NCI-H146 treated with DMSO at 0.1 percent for 48 hours (cell line): ENCODE measurements around the gene SORCS1.

ENCODE experiments used
- DNase-seq: peaks from one replicate; lab custom pipeline; 2025; ENCODE audit not compliant: unreplicated experiment; lab: John Stamatoyannopoulos, UW

The SORCS1 gene

DNA sequence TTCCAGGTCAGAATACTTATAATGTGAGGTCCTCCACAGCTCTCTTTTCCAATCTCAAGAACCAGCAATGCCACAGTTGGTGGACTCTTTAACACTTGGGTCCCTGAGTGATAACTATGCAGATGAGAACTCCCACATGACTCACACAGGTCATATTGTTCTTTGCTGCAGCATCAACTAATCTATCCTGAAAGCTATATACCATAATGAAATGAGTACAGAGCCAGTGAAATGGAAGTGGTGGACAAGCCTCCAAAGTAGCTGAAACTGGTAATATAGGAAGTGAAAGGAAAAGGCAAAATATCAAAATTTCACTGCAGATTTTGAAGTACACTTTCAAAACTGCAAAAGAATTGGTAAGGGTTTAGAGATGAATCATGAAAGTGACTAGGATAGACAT, 45.6 kb downstream of the SORCS1 start:
- DNase-seq, result no peak

DNA sequence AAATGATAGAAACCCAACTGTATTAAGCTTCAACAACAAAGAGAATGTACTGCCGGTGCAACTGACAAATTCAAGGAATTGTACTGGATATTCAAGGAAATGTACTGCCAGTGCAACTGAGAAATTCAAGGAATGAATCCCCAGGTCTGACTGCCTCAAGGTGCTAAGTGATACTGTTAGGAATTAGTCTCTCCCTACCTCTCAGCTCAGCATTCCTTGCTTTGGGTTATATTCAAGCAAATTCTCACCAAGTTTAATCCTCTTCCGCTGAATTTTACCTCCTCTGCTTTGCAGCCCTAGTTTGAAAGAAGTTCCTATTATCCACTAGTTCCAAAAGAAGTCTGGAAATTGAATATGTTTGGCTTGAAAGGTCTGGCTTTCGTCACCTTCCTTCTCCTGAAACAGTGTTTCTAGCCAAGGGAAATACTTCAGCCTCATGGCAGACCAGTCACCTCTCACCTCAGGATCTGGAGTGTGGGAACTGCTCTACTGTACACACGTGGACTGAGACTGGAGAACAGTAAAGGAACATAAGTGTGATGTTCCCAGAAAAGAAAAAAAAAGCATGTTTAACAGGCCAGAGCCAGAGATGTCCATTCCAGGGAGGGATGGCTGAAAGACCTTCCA, 60.4 kb downstream of the SORCS1 start:
- no peak for DNase-seq

DNA sequence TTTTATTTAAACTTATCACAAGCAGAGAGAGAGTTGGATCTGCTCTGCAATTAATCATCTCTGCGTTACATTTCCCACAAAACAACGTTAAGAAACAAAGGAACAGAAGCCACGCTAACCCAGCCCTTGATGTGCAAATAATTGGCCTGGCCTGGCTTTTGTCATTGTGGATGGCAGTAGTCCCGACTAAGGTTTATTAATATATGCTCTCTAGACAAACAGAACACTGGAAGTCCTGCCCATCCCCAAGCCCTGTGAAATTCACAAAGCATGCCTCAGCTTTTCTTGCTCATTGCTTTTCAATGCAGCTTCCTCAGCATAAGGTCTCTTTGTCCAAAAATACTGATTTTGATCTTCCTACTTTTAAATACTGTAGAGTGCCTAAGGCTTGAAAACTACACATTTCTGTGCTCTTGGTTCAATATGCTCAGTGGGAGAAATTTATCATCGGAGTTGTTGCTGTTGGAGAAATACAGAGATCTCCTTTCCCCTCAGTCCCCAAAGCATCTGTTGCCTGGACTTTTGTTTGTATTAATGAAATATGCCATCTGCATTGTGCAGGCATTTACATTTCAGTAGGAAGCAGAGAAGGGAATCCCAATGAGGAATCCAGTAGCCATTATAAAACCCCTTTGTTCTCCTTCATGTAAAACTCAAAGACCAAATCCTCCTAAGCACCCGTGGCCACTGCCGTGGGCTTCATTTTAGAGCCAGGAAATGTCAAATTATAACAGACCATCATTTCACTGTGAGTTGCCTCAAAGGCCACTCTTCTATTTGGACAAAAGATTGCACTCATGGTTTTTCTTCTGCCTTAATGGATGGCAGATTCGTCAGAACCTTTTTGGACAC, 61.1 kb downstream of the SORCS1 start:
- DNase-seq, result no peak

DNA sequence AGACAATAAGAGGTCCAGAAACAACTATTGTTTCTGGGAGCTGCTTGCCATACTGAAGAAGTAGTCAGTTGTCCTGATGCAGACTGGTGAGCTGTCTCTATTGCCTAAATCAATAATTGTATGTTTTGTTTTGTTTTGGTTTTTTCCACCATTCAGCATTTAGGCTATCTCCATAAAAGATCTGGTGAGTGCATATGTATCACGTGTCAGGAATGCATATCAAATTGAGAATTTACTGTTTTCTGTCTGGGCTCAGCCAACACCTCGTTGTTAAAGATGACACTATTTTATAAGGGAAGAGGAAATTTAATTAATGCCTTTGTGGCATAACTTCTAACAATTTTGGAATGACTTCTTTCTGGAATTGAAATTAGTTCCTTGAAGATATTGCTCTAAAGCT, 66.2 kb downstream of the SORCS1 start:
- no peak for DNase-seq

DNA sequence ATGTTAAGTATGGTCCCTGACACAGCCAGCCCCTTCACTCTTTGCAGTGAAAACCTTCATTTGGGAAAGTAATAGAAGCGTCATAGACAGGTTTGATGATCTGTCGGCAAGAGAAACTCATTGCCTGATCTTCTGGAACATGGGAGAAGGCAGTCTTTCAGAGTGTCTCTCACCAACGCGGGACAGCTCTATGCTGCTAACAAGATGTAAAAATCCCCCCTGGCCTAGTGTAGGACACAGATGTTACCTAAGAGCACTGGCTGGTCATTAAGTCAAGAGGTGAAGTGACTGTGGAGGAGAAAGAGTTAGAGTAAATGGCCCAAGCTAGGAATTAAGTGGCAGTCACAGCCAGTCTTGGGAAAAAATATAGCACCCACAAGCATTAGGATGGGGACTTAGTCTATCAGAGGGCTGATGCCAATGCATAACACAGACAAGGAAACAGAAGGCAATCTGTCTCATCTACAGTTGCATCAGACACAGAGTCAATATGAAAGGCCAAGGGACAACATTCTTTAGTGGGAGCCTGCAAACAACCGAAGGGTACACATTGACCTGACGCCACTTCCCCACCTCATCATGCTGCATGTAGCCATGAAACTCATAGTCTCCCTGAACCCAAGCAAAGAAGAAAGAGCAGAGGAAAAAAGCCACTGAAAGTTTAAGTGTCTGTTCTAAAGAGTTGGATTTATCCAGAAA, 69.5 kb downstream of the SORCS1 start:
- DNase-seq, result no peak

DNA sequence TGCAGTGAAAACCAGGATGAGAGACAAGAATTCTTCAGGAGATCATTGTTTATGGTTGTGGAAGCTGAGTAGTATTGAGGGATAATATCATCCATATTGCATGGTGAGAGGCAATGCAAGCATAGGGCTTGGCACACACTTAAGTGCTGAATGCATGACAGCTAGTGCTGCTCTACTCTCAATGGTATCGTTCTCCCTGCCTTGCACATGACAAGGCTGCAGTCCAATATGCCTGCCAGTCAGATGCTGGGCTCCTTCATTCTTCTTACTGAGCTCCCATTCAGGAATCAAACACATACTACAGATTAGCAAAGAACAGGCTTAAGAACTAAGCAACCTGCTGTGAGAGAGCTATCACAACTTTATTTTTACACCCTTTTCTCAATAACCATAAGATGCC, 72.2 kb downstream of the SORCS1 start:
- DNase-seq, result no peak

DNA sequence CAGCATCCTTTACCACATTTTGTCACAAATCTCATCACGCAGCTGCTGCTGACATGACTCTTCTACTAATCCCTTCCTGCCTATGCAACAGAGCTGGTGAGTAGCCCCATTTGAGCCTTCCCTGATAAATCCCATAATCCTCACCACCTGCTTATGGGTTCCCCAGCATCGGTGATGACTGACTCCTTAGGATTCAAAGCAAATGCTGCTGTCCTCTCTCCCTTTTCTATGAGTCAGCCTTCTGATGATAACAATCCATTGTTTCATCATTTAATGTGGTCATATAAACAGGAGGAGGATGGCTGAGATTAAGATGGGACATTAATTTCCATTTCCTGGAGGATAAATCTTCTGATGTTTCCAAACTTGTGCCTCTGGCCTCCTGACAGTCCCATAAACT, 73.4 kb downstream of the SORCS1 start:
- DNase-seq, result no peak

DNA sequence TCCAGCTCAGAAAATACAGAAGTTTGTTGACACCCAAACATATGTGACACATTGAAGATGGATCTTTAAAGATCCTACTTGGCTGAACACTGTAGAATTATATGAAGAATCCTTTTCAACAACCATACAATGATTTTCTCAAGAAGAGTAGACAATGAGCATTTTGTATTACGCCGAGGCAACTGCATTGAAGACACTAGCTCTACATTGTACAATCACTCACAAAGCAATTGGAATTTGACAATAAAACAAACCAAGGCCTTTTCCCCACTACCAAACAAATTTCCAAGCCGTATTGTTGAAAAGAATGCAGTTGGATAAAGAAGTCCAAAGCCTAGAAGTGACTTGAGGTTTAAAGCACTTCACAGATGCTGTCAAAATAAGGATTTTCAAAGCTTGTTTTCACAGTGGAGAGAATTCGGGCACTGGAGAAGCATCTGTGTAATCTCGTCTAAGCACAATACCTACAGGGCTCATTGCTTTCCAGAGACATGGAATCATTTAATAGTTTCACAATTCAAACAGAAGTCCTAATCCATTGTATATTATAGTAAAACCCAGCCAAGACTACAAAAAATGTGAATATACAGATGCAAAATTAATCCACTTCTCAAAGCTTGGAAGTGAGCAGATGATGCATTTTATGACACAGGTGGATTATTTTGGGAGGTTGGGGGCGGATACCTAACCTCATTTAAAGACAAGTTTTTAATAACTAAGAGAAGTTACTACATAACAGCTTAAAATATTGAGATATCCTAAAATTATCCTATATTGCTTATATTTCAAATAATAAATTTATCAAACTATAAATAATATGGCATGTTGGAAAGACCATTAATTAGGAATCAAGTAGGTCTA, 78.6 kb downstream of the SORCS1 start:
- DNase-seq, result no peak

DNA sequence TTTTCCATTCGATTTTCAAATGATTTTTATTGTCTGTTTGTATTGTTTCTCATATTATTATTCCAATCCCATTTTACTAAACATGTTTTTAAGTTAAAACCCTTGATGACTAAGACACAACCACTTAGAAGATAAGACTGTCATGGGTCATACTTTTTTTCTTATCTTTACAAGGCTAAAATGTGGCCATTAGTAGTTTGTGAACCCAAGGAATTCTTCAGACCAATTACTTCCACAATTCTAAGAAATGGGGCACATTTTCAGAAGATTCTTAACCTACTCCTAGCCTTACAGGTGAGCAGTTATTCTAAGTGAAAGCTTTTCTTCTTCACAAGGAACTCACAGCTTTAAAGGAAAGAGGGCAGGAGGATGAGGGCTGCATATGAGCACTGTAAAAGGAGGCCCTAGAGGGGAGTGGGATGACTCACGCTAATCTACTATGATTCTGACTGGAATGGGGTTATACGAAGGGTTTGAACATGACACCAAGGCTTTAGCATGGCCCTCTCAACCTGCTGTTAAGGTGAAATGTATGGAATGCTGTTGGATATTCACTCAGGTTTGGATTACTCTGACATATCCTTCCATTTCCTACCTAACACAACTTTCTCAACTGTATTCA, 81.0 kb downstream of the SORCS1 start:
- no peak for DNase-seq

DNA sequence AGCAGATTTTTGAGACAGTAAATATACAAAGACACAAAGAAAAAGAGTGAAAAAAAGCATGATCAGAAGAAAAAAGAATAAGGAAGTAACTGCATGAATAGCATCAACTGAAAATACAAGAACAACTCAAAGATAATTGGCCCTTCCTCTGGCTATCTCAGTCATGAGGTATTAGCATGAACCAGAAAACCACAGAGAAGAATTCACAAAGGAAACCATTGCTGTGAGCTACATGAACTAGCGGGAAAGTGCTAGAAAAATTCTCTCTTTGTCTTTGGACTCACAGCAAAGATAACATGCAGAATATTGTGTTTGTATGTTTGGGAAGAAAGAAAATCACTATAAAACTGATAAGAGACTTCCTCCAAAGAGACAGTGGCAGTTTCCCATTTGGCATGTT, 82.9 kb downstream of the SORCS1 start:
- no peak for DNase-seq

DNA sequence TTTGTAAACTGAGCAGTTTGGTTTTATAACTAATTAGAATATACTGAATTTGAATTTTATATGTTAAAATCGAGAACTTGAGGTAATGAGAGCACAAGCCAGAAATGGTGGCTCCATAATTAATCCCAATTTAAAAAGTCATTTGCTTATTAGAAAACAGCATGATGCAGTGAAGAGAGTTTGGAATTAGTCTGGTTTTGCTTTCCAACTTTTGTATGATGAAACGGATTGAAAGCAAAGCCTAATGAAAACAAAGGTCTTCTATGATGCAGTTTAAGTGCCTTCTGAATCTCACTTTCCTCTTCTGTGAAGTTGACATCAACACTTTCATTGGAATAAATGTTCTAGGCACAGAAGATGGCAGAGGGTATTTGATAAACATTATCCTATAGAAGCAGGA, 89.4 kb downstream of the SORCS1 start:
- no peak for DNase-seq

DNA sequence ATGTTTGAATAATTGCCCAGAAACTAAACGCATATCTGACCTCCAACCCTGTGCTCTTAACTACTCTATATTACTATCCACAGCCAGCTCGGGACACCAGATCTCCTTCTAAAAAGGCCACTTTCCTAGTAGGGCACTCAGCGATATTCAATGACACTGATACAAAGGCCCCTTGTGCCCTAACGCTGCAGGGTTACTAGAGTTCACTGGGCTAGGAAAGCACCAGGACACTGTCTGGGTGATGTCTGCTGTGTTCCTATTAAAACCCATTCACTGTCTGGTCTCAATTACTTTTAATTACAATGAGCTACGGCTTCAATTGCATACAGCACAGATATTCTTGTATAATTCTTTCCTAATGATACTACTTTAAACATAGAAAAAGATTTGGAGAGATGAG, 91.7 kb downstream of the SORCS1 start:
- DNase-seq, result no peak

DNA sequence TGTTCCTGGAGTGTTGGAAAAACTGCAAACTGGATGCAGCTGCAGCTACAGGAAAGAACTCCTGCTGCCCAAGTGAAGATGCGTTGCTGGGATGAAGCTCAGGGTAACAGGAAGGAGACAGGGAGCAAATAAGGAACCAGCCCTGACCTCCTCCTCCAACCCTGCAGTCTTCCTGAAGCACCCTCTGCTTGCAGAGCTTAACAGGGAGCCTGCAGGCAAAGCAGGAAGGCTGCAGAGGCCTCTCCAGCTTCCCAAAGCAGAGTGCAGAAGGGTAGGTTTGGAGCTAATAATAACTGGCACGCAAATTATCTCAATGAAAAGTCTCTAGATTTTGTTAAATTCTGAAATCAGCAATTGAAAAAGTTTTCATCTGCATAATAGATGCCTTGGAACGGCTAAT, 92.5 kb downstream of the SORCS1 start:
- DNase-seq, result no peak

DNA sequence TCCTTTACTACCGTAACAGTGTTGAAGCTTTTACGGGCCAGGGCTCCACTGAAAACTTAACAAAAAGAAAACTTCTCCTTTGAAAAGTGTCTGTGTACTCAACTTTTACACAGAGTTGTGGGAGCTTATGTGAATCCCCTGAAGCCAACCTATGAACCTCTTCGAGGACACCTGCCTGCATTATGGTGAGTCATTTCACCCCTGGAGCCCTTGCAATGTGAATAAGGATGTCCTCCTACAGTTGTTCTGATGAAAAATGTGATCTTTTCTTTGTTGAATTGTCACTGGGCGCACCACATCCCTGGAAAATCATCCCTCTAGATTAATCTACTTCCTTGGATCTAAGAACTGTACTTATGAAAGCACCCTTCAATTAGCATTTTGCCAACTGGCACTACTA, 93.2 kb downstream of the SORCS1 start:
- DNase-seq, result no peak

DNA sequence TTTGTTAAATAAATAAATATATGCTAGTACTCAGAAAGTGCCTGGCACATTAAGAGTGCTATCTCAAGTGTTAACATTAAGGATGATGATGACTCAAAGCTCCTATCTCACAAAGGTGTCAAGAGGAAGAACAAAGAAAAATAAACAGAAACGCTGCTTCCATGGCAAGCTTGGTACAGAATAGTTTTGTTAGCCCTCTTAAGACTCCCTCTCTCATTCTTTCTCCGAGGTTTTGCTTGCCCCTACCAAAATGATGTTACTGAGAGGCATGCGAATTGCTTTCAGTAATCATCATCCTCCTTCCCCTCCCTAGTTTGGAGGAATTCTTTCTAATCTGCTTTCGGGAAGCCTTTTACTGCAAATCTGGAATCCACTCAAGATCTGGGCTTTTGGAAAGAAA, 96.7 kb downstream of the SORCS1 start:
- DNase-seq, result no peak

DNA sequence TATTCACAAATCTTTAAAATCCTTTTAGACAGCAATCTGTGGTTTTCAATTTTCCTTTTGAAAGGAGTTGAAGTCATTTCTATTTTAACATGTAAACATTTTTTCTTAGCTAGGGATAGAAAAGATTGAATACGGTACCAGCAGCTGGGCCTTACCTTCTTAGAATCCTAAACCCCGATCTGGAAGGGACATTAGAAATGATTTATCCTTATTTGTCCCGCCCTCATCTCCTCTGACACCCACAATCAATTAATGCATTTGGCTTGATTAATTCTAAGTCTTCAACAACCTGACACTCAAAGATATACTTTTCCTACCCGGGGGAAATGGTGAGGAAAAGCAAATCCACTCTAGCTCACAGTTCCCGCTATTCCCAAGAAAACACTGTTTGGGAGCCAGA, 100.4 kb downstream of the SORCS1 start:
- no peak for DNase-seq

DNA sequence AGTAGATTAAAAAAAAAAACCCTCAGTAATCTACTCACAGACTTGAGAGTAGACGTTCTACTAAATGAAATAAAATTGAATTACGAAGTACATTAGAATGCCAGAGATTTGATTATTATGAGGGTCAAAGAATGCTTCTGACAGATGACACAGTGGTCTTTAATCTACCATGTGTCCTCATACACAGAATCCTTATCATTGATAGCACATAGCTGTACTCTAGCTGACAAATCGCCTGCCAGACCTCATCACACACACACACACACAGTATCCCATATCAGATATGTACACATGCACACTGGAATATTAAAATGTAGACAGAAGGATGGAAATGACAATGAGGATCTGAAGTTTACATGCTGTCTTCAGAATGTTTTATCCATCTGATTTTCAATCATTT, 104.6 kb downstream of the SORCS1 start:
- DNase-seq, result no peak

DNA sequence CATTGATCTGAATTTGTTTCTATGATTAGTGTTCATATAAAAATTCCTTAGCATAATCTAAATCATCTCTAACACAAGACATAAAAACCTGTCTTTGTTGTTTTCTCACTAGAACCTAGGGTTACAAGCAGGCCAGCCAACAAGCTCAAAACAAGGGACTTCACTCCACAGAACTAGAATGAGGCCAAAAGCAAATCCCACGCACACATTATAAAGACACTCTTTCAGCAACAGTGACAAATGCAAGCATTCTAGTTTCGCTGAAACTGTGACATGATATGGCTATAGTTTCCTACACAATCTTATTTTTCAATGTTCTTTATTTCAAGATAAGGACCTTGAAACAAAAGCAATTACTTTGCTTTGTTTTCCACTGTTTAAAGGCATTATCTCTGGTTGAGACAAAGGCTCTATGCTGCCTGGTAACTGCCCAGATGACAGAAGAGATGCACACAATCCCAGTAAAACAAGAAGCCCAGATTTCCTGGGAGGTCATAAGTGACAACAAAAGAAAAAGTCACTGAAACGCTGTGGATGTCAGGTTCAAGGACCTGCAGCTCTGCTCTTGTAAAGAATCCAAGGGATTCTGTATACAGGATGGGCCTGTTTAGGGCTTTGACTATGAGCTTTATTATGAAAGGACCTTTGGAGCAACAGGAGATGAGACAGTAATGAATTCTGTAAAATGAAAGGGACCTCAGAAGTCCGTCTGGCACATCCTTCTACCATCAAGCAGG, 105.3 kb downstream of the SORCS1 start:
- no peak for DNase-seq

DNA sequence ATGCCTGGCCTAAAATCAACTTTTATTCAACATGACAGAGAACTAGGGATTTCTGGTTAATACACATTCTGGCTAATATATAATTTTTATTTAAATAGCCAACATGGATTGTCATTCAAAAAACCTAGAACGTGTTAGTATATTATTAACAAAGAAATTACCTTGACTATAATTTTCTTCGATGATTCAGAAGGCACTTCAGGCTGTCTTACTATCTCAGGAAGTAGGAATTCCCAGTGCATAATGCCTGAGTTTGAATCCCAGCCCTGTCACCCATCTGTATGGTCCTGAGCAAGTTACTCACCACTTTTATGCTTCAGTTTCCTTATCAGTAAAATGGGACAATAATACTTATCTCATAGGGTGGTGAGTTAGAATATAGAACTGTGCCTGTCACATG, 106.2 kb downstream of the SORCS1 start:
- no peak for DNase-seq

DNA sequence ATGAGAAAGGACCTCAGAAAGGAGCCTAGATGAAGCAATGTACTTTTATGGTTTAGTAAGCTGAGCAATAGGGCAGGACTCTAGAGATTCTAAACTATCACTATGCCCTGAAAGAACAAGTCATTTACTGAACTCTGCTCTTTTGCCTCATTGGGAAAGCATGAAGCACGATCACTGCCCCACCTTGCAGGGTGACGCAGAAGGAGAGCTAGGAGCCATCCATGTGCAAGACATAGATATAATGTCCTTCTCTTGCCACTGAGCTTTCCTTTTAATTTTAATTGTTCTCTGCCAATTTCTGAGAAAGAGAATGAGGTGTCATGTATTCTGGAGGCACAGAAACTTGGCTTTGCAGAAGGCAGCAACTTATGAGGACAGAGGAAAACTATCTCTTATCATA, 108.3 kb downstream of the SORCS1 start:
- DNase-seq, result no peak
